OCI-LY3 (cell line): ENCODE data around the gene SKAP2.

Experiments
- H2AFZ ChIP-seq: fragments of 200-600, 300-600 bp; shearing (Covaris generic); 2 replicates; pipeline ENCODE4 v1.6.0; 2014; ENCODE audit warnings: antibody characterized with exemption, low read depth, low read length
- H3K27ac ChIP-seq: fragments of 200-600, 300-600 bp; sonication (generic); 2 replicates; pipeline ENCODE4 v1.5.1; 2014; ENCODE audit warnings: mild to moderate bottlenecking, low read length, moderate library complexity, mixed read lengths
- H3K27me3 ChIP-seq: fragments of 200-600, 300-600 bp; sonication (generic); 2 replicates; pipeline ENCODE4 v1.6.1; 2014; ENCODE audit warnings: low read depth, low read length, mixed read lengths
- H3K36me3 ChIP-seq: fragments of 200-600, 300-600 bp; sonication (generic); replicated peaks from 2 replicates; pipeline ENCODE3; 2014; ENCODE audit warnings: low read depth, low read length, mixed read lengths
- H3K4me1 ChIP-seq: fragments of 300-600, 200-600 bp; sonication (generic); 2 replicates; pipeline ENCODE4 v1.6.1; 2014; ENCODE audit warnings: low read length, mixed read lengths
- H3K4me2 ChIP-seq: fragments of 200-600, 300-600 bp; sonication (generic); 2 replicates; pipeline ENCODE4 v1.6.1; 2014; ENCODE audit warnings: low read length, mixed read lengths
- H3K4me3 ChIP-seq: fragments of 300-600, 200-600 bp; sonication (generic); 2 replicates; pipeline ENCODE4 v1.5.1; 2014; ENCODE audit warnings: antibody characterized with exemption, mild to moderate bottlenecking, low read length, moderate library complexity
- H3K79me2 ChIP-seq: fragments of 300-600, 200-600 bp; shearing (Covaris generic); 2 replicates; pipeline ENCODE4 v1.6.1; 2014; ENCODE audit warnings: mild to moderate bottlenecking, low read length, mixed read lengths
- H3K9ac ChIP-seq: fragments of 300-600, 200-600 bp; shearing (Covaris generic); 2 replicates; pipeline ENCODE4 v1.6.0; 2014; ENCODE audit warnings: mild to moderate bottlenecking, low read length, moderate library complexity
- H3K9me3 ChIP-seq: fragments of 200-600, 300-600 bp; shearing (Covaris generic); 2 replicates; pipeline ENCODE4 v1.6.1; 2014; ENCODE audit warnings: low read length, mixed read lengths; ENCODE audit not compliant: insufficient read depth
- H4K20me1 ChIP-seq: fragments of 200-600, 300-600 bp; sonication (generic); 2 replicates; pipeline ENCODE4 v1.6.1; 2016; ENCODE audit warnings: low read length, mixed read lengths; ENCODE audit not compliant: insufficient read depth
- EZH2phosphoT487 ChIP-seq: fragments of 200-600 bp; shearing (Covaris generic); IDR thresholded peaks from 2 replicates; pipeline ENCODE4 v1.6.1; 2018; ENCODE audit warnings: antibody characterized with exemption, mixed run types, low read depth
- TF ChIP-seq, protein P1 (sequence below): fragments of 200-600, 300-600 bp; sonication (generic); IDR thresholded peaks from 2 replicates; pipeline ENCODE4 v1.5.1; 2014; ENCODE audit warnings: antibody characterized with exemption, low read length, low read depth

Gene SKAP2

DNA sequence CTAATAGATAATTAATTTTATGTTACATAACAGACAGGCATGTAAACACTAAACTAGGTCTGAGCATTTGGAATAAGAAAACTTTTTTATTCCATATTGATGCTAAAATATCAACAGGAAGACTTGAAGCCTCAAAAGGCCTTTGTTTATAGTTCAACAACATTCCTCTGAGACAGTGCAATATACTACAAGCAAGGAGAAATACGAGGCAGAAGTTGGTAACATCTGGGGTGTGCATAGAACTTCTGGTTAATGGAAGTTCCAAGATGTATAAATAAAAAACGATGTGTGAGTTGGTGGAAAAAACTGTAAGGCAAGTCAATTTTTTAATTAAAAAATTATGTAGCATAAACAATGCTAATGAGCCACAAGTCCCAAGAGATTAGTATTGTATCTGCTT is 139.6 kb downstream of the SKAP2 start:
- Histone ChIP-seq H3K9me3 (no peaks in the 10 kb centered on the region), H3K27me3 (no peaks in the 10 kb centered on the region), H3K4me3 (no peak overlapping the region), H3K9ac (no peak overlapping the region), H3K27ac (no peak overlapping the region), H3K79me2 (no peaks in the 10 kb centered on the region), H3K4me1 (peaks cover 7% of the 10 kb centered on the region), H4K20me1 (no peaks in the 10 kb centered on the region), H2AFZ (no peak overlapping the region), H3K36me3 (peaks cover 4% of the 10 kb centered on the region), H3K4me2 (no peak overlapping the region)
- TF ChIP-seq EZH2phosphoT487, result no peak
- TF ChIP-seq, protein P1, sequence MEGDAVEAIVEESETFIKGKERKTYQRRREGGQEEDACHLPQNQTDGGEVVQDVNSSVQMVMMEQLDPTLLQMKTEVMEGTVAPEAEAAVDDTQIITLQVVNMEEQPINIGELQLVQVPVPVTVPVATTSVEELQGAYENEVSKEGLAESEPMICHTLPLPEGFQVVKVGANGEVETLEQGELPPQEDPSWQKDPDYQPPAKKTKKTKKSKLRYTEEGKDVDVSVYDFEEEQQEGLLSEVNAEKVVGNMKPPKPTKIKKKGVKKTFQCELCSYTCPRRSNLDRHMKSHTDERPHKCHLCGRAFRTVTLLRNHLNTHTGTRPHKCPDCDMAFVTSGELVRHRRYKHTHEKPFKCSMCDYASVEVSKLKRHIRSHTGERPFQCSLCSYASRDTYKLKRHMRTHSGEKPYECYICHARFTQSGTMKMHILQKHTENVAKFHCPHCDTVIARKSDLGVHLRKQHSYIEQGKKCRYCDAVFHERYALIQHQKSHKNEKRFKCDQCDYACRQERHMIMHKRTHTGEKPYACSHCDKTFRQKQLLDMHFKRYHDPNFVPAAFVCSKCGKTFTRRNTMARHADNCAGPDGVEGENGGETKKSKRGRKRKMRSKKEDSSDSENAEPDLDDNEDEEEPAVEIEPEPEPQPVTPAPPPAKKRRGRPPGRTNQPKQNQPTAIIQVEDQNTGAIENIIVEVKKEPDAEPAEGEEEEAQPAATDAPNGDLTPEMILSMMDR, result no peak

DNA sequence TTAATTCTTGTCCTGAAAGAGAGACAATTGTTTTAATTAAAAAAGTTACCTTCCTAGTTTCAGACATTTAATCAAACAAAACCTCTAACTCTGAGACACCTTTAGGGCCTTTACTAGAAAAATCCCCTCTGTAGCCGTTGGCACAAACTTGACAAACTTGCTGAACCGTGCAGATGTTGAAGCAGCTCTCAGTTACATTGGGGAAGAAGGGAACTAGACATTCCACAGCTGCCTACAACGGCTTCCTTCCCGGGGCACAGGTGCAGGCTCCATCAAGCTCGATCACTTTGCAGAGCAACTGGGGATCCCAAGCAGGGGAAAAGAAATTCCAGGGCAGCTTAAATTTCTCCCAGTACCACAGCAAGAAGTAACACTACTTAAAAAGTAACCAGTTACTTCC is 141.3 kb downstream of the SKAP2 start:
- Histone ChIP-seq H3K79me2 (no peaks in the 10 kb centered on the region), H3K4me2 (no peak overlapping the region), H3K9me3 (no peaks in the 10 kb centered on the region), H3K9ac (no peak overlapping the region), H4K20me1 (no peaks in the 10 kb centered on the region), H3K27me3 (no peaks in the 10 kb centered on the region), H3K4me1 (no peaks in the 10 kb centered on the region), H3K27ac (no peak overlapping the region), H3K4me3 (no peak overlapping the region), H3K36me3 (no peaks in the 10 kb centered on the region), H2AFZ (no peak overlapping the region)
- TF ChIP-seq, protein P1, result no peak
- TF ChIP-seq EZH2phosphoT487, result no peak

GRCh38 chr7:26721450-26721849 is 142.9 kb downstream of the SKAP2 start:
- no peak overlapping the region for H3K4me3 ChIP-seq
- no peaks in the 10 kb centered on the region for H3K9me3 ChIP-seq
- H4K20me1 ChIP-seq, result no peaks in the 10 kb centered on the region
- H3K4me1 ChIP-seq, result no peaks in the 10 kb centered on the region
- no peak for TF ChIP-seq EZH2phosphoT487
- TF ChIP-seq, protein P1, result no peak
- no peaks in the 10 kb centered on the region for H3K27me3 ChIP-seq
- no peak overlapping the region for H3K9ac ChIP-seq
- no peaks in the 10 kb centered on the region for H3K36me3 ChIP-seq
- no peak overlapping the region for H3K4me2 ChIP-seq
- H3K79me2 ChIP-seq, result no peaks in the 10 kb centered on the region
- no peak overlapping the region for H3K27ac ChIP-seq
- H2AFZ ChIP-seq, result no peak overlapping the region

DNA sequence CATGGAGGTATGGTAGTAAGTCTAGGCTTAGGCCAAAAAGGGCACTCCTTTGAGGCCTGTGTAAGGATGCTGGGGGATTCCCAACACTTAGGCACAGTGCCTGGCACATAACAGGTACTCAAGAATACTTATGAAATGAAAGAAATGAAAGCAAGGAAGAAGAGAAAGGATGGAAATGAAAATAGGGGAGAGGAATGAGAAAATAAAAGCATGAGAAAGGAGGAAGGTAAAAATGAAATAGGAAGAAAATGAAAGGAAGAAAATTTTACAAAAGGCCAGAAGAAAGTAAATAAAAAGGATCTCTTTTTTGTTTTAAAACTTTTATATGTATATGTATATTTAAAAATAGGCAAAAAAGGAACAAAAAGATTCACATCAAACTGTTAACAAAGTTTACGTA is 146.3 kb downstream of the SKAP2 start:
- no peak overlapping the region for H3K9ac ChIP-seq
- H3K4me3 ChIP-seq, result no peak overlapping the region

More for the DNA sequence above, 146.3 kb downstream of the SKAP2 start:
- Histone ChIP-seq H3K4me1 (no peaks in the 10 kb centered on the region), H3K27ac (no peak overlapping the region), H3K79me2 (no peaks in the 10 kb centered on the region), H2AFZ (no peak overlapping the region), H3K27me3 (no peaks in the 10 kb centered on the region), H3K9me3 (no peaks in the 10 kb centered on the region), H4K20me1 (no peaks in the 10 kb centered on the region), H3K36me3 (no peaks in the 10 kb centered on the region), H3K4me2 (no peak overlapping the region)
- TF ChIP-seq EZH2phosphoT487, result no peak
- TF ChIP-seq, protein P1, result no peak
